Activated T-helper 17 cell treated with anti-CD3 and anti-CD28 coated beads, Interleukin-2, amount 50 U/mL, for 72 hours (primary cell): ENCODE results near the gene BAZ1A. TPM values are rescaled to one million over a fixed set of nuclear protein-coding genes. Genes with fewer than 3 reads are reported as not detected.

Experiments
- ATAC-seq: fragments of 150-1000 bp; cut with Tn5 transposase; replicated peaks from 2 replicates; pipeline ENCODE4 v1.10.0; 2021; ENCODE audit warnings: mild to moderate bottlenecking, moderate library complexity
- H3K27ac Mint-ChIP-seq: one replicate; pipeline ENCODE4 v1.8.0; 2022; ENCODE audit warnings: mixed read lengths
- H3K27me3 Mint-ChIP-seq: one replicate; pipeline ENCODE4 v1.8.0; 2022; ENCODE audit warnings: mixed read lengths
- H3K36me3 Mint-ChIP-seq: one replicate; pipeline ENCODE4 v1.8.0; 2022; ENCODE audit warnings: low read depth, mild to moderate bottlenecking, mixed read lengths
- H3K4me1 Mint-ChIP-seq: one replicate; pipeline ENCODE4 v1.8.0; 2022; ENCODE audit warnings: mixed read lengths
- H3K4me3 Mint-ChIP-seq: one replicate; pipeline ENCODE4 v1.8.0; 2022; ENCODE audit warnings: mild to moderate bottlenecking, mixed read lengths
- H3K9me3 Mint-ChIP-seq: one replicate; pipeline ENCODE4 v1.8.0; 2022; ENCODE audit warnings: mixed read lengths
- total RNA-seq, 2 donors: library from RNA; stranded (reverse); gene quantifications; one replicate each; pipeline ENCODE4 v1.2.3, GENCODE V29; 2022

BAZ1A gene
- total RNA-seq, 2 donors from 2014 or later = 53.3 to 57.0 TPM

DNA sequence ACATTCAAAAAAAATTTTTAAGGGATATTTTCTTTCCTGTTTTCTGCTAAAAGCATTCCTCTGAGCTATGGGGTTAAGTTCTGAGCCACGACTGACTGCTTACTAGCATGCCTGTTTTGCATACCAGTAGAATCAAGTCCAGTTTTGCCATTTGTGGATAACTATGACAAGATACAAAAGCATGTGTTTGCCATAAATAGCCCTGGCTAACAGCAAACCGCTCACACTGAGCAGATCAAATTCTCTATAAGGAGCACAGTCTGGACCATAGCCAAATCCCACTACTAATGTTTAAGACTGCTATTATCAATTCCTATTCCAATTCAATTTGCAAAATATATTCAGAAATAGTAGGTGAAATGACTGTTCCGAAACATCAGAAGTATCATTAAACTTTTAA, 164.0 kb downstream of the BAZ1A start:
- H3K36me3 Mint-ChIP-seq = peaks cover 28% of the 10 kb centered on the region
- no peaks in the 10 kb centered on the region for H3K9me3 Mint-ChIP-seq
- H3K4me3 Mint-ChIP-seq = no peak overlapping the region
- H3K27me3 Mint-ChIP-seq = no peaks in the 10 kb centered on the region
- H3K4me1 Mint-ChIP-seq = peaks cover 5% of the 10 kb centered on the region
- no peak for ATAC-seq
- H3K27ac Mint-ChIP-seq = no peak overlapping the region

DNA sequence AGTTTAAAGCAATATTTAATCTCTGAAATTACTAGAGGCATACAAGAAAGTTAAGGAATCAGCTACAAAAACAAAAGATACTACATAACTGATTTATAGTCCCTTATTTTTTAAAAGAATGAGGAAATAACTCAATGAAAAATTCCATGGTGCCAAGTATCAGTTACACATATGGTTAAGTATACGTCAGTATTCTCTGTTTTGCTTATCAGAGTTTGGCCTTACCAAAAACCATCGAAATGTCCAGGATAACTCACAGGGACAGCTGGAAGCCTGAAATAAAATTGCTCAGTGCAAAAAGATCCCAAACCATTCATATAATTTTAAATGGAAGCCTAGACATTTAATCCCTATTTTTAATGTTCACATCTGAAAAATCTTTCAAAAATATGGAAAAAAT, 164.4 kb downstream of the BAZ1A start:
- Mint-ChIP-seq H3K27ac (no peak overlapping the region), H3K27me3 (no peaks in the 10 kb centered on the region), H3K4me3 (no peak overlapping the region), H3K9me3 (no peaks in the 10 kb centered on the region), H3K4me1 (peaks cover 5% of the 10 kb centered on the region), H3K36me3 (peaks cover 28% of the 10 kb centered on the region)
- no peak for ATAC-seq

DNA sequence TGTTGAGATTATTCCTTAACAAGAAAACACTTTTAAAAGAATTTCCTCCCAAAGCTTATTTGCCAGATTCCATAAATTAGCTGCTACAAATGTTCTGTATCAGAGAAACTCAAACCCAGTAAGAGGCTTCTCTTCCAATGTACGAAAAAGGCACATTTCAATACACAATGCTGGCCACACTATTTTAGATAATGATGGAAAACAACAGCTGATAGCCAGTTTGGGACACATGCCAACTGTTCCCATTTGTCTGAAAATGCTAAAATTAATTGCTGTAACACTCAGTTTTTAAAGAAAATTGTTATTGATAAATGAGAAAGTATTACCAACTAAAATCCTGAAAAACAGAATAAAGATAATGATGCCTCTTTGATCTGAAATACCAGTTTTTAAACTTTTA, 165.2 kb downstream of the BAZ1A start:
- no peaks in the 10 kb centered on the region for H3K27me3 Mint-ChIP-seq
- peaks cover 5% of the 10 kb centered on the region for H3K4me1 Mint-ChIP-seq
- H3K27ac Mint-ChIP-seq = no peak overlapping the region
- no peak overlapping the region for H3K4me3 Mint-ChIP-seq
- H3K9me3 Mint-ChIP-seq = no peaks in the 10 kb centered on the region
- ATAC-seq = no peak
- peaks cover 28% of the 10 kb centered on the region for H3K36me3 Mint-ChIP-seq

DNA sequence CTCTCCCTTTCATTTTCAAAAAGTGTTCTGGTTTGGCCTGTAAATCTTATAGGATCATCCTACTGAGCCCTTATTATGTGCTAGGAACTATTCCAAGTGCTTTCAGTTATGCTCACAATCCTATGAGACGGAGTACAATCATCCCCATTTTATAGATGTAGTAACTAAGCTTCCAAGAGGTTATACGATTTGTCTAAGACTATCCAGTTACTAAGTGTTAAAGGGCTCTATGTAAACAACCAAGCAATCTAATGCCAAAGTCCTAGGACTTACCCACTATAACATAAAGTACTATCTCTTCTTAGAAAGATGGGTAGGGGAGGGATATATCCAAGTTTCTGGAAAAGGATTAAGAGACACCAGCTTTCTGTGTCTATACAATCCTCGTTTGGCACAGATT, 167.4 kb downstream of the BAZ1A start:
- Mint-ChIP-seq H3K4me1 (no peaks in the 10 kb centered on the region), H3K4me3 (no peak overlapping the region), H3K27me3 (no peaks in the 10 kb centered on the region), H3K36me3 (peaks cover 15% of the 10 kb centered on the region), H3K27ac (no peak overlapping the region), H3K9me3 (no peaks in the 10 kb centered on the region)
- ATAC-seq = no peak

Other genes starting within 250 kb of the BAZ1A start
- 10 to 100 TPM; 75.4 to 88.8 TPM for gene SNX6, start 245.2 kb downstream of the BAZ1A start, total RNA-seq
- 1 to 10 TPM; 6.6 to 9.2 TPM for gene CFL2, start 160.8 kb downstream of the BAZ1A start, total RNA-seq
- 100 to 1,000 TPM in 1 of 2 donors, 10 to 100 TPM in 1; 90.7 to 115 TPM for gene SRP54, start 107.6 kb upstream of the BAZ1A start, total RNA-seq
- gene FAM177A1, start 170.9 kb upstream of the BAZ1A start, total RNA-seq = 10 to 100 TPM; 45.1 to 52.0 TPM
- 10 to 100 TPM; 50.4 to 64.9 TPM for gene PPP2R3C, start 246.6 kb upstream of the BAZ1A start, total RNA-seq
- 10 to 100 TPM; 40.3 to 52.9 TPM for gene PRORP, start 247.2 kb upstream of the BAZ1A start, total RNA-seq